GM12892 (cell line): ENCODE data around the gene AGFG2.
"Not testable (repeated sequence)": the region's sequence is repeated elsewhere in the genome, so short reads cannot be mapped to it uniquely, and the experiment has no call there.

ENCODE experiments used
- DNase-seq: peaks from one replicate; pipeline ENCODE4 v3.0.0; 2011; ENCODE audit not compliant: insufficient read length
- FAIRE-seq: peaks from 2 replicates; lab custom pipeline; 2011; peaks lifted over from hg19 to GRCh38; lab: Jason Lieb, UNC
- POLR2A ChIP-seq: IDR thresholded peaks from 2 replicates; pipeline ENCODE4 v1.6.1; 2011; ENCODE audit warnings: low read depth, low read length, control low read depth
- POLR2AphosphoS5 ChIP-seq: IDR thresholded peaks from 2 replicates; pipeline ENCODE4 v1.6.1; 2011; ENCODE audit warnings: low read depth, low read length, control low read depth
- TAF1 ChIP-seq: IDR thresholded peaks from 2 replicates; pipeline ENCODE4 v1.6.1; 2011; ENCODE audit warnings: low read depth, mild to moderate bottlenecking, control low read depth, low read length, borderline replicate concordance

AGFG2 gene

DNA sequence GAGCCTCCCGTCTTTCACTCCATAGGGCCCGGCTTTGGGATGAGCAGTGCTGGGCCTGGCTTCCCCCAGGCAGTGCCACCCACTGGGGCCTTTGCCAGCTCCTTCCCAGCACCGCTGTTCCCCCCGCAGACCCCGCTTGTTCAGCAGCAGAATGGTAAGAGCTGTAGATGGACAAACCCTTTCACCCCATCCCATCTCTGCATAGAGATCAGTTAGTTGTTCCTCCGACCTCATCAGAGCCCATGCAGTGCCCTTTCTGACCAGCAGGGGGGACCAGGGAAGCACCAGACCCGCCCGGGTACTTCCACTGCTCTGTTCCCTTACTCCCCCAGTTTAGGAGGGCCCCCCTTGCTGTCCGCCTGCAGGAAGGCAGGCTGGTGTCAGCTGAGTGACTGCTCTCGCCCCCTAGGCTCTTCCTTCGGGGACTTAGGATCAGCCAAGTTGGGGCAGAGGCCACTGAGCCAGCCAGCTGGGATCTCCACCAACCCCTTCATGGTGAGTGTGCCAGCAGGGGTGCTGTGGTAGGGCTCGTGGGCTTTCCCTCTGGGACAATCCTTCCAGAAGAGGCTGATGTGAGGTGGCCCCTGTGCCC, 24.9 kb downstream of the AGFG2 start:
- FAIRE-seq (peak; percentile 68), DNase-seq (peak; percentile 83)
- TF ChIP-seq TAF1, result no peak
- no peak for TF ChIP-seq POLR2AphosphoS5
- TF ChIP-seq POLR2A, result no peak

DNA sequence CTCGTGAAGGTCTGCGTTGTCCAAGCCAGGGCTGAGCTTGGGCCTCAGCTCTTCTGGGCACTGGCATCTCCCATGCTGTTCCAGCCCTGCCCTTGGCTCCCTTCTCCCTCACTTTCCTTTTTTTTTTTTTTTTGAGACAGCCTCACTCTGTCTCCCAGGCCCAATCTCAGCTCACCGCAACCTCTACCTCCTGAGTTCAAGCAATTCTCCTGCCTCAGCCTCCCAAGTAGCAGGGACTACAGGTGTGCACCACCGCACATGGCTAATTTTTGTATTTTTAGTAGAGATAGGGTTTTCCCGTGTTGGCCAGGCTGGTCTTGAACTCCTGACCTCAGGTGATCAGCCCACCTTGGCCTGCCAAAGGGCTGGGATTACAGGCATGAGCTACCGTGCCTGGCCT, 25.4 kb downstream of the AGFG2 start:
- not testable (repeated sequence) for DNase-seq, FAIRE-seq

DNA sequence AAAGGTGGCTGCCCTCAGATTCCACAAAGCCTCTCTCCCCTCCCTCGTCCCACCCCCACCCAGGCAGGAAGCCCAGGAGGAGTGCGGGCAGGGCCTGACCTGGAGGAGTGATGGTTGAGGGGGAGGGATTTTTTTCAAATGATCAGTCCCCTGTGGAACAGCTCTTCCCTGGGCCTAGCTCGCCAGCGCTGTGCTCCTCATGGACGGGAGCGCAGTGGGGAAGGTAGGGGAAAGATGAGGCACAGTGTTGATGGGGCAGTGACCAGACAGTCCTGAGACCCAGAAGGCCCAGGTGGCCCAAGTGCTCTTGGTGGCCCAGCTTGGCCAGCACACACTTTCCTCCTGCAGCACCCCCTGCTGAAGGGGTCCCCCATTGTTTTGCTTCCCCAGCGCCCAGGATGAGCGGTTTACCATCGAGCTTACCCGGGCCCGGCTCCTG, 26.1 kb downstream of the AGFG2 start:
- FAIRE-seq (no peak), DNase-seq (no peak)
- TF ChIP-seq TAF1 (no peak), POLR2AphosphoS5 (no peak), POLR2A (no peak)

DNA sequence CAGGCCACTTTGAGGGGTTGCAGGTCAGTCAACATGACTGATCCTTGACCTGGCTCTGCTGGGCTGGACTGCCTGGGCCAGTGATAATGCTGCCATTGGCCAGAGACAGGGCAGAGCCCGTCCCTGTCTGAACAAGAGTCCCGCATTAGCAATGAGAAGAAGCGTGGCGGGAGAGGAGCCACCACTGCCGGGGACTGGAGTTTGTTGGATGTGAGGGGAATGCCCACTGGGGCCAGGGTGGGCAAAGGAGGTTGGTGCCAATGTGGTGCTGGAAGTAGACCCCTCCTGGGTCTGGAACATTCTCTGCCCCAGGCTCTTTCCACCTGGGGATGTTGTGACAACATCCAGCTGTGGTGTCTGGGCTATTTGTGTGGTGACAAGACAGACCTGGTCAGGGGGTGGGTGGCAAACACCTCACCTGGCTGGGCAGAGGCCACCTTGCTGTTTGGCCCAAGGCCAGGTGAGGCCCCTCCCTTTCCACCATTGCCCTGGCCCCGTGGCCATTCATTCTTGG, 27.1 kb downstream of the AGFG2 start:
- no peak for DNase-seq
- no peak for FAIRE-seq
- TF ChIP-seq TAF1, result no peak
- TF ChIP-seq POLR2AphosphoS5, result no peak
- no peak for TF ChIP-seq POLR2A

DNA sequence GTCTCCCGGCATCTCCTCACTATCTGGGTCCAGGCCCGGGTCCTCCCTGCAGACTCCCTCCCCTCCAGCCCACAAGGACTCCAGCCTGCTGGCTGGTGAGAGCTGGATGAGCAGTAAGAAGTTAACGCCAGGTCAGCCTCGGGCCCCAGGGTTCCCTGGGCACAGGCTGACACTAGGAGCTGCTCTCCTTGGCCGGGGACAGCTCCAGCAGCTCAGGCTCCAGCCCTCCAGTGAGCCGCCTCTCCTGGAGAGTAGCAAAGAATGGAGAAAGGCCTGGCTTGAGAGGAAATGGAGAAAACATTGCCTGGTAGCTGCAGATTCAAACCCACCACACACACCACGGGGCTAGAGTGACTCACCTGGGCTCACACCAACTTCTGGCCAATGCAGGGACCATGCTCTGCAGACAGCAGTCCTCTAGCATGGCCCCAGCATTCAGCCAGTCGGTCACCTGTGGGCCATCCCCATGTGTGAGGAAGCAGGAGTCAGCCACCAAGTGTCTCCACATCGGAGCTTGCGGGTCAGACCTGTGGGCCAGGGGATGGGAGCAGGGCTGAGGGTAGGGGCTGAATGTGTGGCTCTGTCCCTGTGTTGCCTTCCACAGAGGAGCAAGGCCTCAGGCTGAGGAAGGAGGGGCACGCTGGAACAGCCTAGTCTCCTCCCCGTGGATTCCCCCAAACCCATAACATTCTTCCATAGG, 28.2 kb downstream of the AGFG2 start:
- TF ChIP-seq TAF1, result no peak
- peak; percentile 39; the same call in 1 of the 2 replicates for TF ChIP-seq POLR2A
- no peak for TF ChIP-seq POLR2AphosphoS5
- FAIRE-seq, result no peak
- no peak for DNase-seq

DNA sequence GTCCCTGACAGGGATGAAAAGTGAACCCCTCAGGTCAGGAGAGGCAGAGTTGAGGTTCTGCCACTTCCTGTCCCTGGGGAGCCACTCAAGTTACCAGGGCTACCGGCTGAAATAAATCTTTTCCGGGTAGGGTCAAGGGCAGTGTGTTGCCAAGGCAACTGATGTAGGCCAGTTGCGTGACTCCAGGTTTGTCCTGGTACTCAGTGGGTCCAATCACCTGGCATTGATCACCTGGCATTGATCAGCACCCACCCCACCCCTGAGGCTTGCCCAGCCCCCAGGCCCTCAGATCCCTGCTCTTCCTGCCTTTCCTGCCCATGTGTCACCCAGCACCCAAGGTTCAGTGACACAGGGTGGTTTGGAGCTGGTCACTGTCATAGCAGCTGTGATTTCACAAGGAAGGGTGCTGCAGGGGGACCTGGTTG, 28.8 kb downstream of the AGFG2 start:
- no peak for DNase-seq
- FAIRE-seq, result peak; percentile 62
- TF ChIP-seq POLR2A (0 out of 2 replicates have a peak, but pooled peaks have one; percentile 0), TAF1 (no peak), POLR2AphosphoS5 (no peak)

DNA sequence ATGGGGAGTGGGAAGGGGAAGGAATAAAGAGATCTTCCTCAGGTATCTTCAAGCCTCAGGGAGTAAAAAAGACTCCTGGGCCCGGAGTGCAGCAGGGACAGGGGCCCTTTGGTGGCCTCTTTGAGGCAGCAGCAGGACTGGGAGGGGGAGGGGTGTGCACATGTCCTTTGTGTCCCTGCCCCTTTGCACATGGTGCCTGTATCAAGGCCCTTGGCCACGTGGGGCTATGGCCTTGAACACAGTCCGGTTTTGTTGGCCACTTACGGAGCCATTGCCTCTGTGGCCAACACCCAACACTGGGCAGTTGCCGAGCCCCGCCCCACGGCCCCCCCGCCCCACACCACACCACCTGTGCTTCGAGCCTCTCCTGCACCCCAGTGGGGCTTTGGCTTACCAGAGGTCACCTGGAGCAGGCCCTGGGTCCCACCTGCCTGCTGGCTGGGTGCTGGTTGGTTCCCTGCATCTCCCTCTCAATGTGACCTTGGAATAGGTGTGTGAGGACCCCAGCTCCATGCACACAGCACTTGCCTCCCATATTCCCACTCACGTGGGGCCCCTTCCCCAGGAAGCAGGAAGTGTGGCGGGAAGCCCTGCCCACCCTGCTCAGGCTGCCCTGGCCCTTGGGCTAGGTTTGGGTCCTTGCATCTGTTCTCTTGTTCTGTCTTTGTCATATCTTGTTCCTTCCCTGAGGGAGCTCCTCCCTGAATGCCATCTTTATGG, 29.3 kb downstream of the AGFG2 start:
- FAIRE-seq (no peak), DNase-seq (no peak)
- no peak for TF ChIP-seq POLR2A

DNA sequence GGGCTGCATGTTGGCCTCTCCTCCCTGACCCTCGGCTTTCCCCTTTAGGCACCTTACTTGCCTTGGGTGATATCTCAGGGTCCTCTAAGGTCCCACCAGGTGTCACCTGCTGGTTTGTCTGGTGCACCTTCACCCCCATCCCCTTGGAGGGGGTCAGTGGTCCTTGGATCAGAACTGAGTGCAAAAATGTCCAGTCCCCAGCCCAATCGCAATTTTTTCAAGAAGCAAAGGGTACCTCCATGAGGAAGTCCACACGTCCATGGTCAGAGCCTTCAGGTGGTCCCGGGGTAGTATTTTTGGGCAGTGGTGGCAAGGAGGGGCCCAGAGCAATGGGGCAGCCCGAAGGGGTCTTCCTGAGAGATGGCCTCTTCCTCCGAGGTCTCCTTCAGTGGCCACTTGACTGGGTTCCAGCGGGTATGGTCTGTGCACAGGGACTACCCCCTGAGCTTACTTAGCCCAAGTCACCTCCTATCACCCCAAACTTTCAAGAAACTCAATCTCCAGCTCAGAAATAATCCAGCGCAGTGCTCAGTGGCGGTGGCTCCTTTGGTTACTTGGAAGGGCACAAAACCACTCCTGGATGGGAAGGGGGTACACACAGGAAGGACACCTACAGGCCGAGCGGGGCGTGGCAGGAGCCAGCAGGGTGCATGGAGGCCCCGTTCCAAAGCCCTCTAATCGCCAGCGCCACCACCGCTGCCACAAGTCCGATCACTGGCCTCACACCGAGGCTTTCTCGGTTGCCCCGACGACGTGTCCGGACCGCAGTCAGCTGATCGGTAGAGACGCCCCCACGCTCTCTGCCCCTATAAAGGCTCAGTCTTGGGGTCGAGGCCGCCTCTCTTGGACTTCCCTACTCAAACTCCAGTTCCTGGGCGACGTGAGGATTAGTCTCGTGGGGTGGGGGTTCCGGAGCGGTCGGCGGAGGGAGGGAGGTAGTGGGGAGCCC, 30.2 kb downstream of the AGFG2 start:
- FAIRE-seq (no peak), DNase-seq (peak; percentile 47)
- TF ChIP-seq POLR2A (no peak), TAF1 (no peak), POLR2AphosphoS5 (no peak)

DNA sequence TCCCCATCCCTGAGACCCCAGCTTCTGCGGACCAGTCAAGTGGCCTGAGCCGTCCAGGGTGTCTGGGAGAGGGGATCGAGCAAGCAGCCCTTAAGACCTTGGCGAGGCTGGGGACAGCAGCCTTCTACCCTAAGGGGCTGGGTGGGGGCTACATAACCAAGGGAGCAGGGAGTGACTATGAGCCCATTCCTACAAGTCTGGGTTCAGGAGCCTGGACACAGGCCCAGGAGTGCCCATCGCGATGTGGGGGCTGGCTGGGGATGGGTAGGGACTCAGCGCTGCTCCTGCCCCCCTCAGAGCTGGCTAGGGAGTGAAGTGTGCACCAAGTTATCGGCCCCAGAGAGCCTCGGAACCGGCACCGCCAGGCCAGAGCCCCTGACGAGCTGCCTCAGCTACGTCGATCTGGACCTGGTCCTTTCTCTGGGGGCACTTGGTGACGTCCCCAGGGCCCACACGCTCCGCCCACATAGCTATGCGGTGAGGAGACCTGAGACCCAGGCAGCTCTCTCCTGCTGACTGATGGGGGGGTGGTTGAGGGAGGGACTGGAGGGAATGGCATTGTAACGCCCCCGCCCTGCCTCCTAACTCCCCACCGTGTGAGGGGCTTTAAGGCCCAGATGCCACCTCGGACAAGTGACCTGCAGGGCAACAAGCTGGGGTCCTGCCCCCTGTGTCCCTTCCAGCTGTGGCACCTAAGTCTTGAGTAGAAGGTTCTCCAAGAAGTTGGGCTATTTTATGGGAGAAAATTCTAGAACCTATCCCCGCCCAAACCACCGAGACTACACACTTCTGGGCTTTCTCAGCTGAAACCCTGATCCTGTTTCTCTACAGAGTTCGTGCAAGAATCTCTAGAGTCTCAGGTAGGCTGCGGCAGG, 32.2 kb downstream of the AGFG2 start:
- DNase-seq (no peak), FAIRE-seq (no peak)
- TF ChIP-seq TAF1, result no peak
- 0 out of 2 replicates have a peak, but pooled peaks have one; percentile 17 for TF ChIP-seq POLR2AphosphoS5

DNA sequence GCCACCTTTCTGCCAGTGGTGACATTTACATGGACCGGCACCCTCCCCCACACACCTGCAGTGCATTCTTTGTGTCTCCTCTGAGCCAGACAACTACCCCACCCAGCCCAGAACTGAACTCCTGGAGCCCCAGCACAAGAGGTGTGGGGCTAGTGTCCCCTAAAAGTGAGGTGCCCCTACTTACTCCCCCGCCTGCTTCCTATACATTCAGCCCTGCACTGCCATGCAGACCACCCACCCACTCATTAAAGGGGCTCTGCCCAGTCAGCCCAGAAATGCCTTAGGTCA, 32.8 kb downstream of the AGFG2 start:
- no peak for DNase-seq
- no peak for TF ChIP-seq POLR2AphosphoS5
- TF ChIP-seq POLR2A, result no peak
- TF ChIP-seq TAF1, result no peak
- no peak for FAIRE-seq

DNA sequence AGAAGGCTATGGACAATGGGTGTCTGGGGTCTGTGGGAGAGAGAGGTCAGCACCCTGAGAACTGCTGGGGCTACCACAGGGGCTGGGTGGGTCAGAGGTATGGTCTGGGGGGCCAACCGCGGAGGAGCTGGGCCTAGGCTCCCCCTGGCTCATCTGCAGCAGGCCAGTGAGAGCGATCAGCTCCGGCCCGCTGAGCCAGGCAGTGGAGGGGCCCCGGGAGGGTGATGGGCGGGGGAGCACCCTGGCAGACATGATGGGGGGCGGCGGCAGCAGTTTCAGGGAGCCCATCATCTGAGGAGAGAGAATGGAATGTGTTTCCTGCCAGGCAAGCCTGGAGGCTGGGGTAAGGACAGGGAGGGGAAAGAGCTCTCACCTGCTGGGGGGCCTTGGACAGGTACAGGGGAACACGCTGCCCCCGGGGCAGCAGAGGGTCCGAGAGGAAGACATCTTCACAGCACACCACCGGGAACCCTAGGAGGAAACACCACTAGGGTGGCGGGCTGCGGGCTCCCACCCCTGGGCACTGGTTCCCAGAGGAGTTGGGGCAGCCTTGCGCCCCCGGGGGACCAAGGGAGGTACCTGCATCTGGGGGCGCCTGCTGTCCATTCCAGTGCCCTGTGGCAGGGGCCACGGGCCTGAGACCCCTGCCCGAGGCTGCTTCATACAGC, 33.4 kb downstream of the AGFG2 start:
- TF ChIP-seq TAF1, result no peak
- TF ChIP-seq POLR2A, result no peak
- TF ChIP-seq POLR2AphosphoS5, result no peak
- DNase-seq (no peak), FAIRE-seq (no peak)
